H9 (cell line): ENCODE data around the gene INVS. TPM values are rescaled to one million over a fixed set of nuclear protein-coding genes. Genes with fewer than 3 reads are reported as not detected.

Source experiments
- DNase-seq: peaks from one replicate; pipeline ENCODE4 v3.0.0-alpha.2; 2017
- H2AFZ ChIP-seq: one replicate; pipeline ENCODE4 v1.6.1; 2013; ENCODE audit warnings: mild to moderate bottlenecking, low read length, control low read depth, moderate library complexity
- H2AK5ac ChIP-seq: 2 replicates; pipeline ENCODE4 v1.6.1; 2013; ENCODE audit warnings: low read length, control low read depth, mixed read lengths; ENCODE audit not compliant: insufficient read length
- H2BK120ac ChIP-seq: one replicate; pipeline ENCODE4 v1.6.1; 2013; ENCODE audit warnings: low read depth, mild to moderate bottlenecking, low read length, control low read depth, inconsistent platforms; ENCODE audit not compliant: poor library complexity, severe bottlenecking
- H2BK12ac ChIP-seq: 2 replicates; pipeline ENCODE4 v1.6.1; 2013; ENCODE audit warnings: low read length, control low read depth, mixed read lengths, low read depth; ENCODE audit not compliant: insufficient read length
- H2BK15ac ChIP-seq: 2 replicates; pipeline ENCODE4 v1.6.1; 2013; ENCODE audit warnings: low read depth, low read length, control low read depth
- H2BK20ac ChIP-seq: one replicate; pipeline ENCODE4 v1.6.1; 2013; ENCODE audit warnings: low read depth, mild to moderate bottlenecking, low read length, control low read depth, inconsistent platforms; ENCODE audit not compliant: poor library complexity, severe bottlenecking
- H2BK5ac ChIP-seq: 2 replicates; pipeline ENCODE4 v1.6.1; 2013; ENCODE audit warnings: low read length, control low read depth, mixed read lengths; ENCODE audit not compliant: insufficient read length
- H3K14ac ChIP-seq: 2 replicates; pipeline ENCODE4 v1.6.1; 2013; ENCODE audit warnings: low read length, control low read depth; ENCODE audit not compliant: insufficient read depth
- H3K18ac ChIP-seq: 2 replicates; pipeline ENCODE4 v1.6.1; 2013; ENCODE audit warnings: low read depth, mild to moderate bottlenecking, mixed read lengths, low read length, control low read depth; ENCODE audit not compliant: insufficient read length
- H3K23ac ChIP-seq: 2 replicates; pipeline ENCODE4 v1.6.1; 2013; ENCODE audit warnings: low read length, control low read depth, mixed read lengths, low read depth; ENCODE audit not compliant: insufficient read length
- H3K23me2 ChIP-seq: 2 replicates; pipeline ENCODE4 v1.6.1; 2013; ENCODE audit warnings: low read depth, mild to moderate bottlenecking, mixed read lengths, low read length, control low read depth; ENCODE audit not compliant: insufficient read length, poor library complexity, severe bottlenecking
- H3K27ac ChIP-seq: 2 replicates; pipeline ENCODE4 v1.5.1; 2013; ENCODE audit warnings: low read length, control low read depth, mixed read lengths, low read depth; ENCODE audit not compliant: insufficient read length
- H3K27me3 ChIP-seq: 2 replicates; pipeline ENCODE4 v1.6.1; 2013; ENCODE audit warnings: low read length, control low read depth, inconsistent platforms; ENCODE audit not compliant: insufficient read depth
- H3K4ac ChIP-seq: 2 replicates; pipeline ENCODE4 v1.6.1; 2013; ENCODE audit warnings: low read depth, mild to moderate bottlenecking, control low read depth, inconsistent platforms, low read length, moderate library complexity
- H3K4me1 ChIP-seq: 2 replicates; pipeline ENCODE4 v1.6.1; 2013; ENCODE audit warnings: low read length, control low read depth, inconsistent platforms; ENCODE audit not compliant: insufficient read depth
- H3K4me2 ChIP-seq: 2 replicates; pipeline ENCODE4 v1.6.1; 2013; ENCODE audit warnings: low read length, control low read depth, mixed read lengths; ENCODE audit not compliant: insufficient read length, insufficient read depth
- H3K56ac ChIP-seq: 2 replicates; pipeline ENCODE4 v1.6.1; 2013; ENCODE audit warnings: low read depth, mild to moderate bottlenecking, mixed read lengths, low read length, control low read depth; ENCODE audit not compliant: insufficient read length
- H3K79me1 ChIP-seq: 2 replicates; pipeline ENCODE4 v1.6.1; 2013; ENCODE audit warnings: low read depth, mild to moderate bottlenecking, moderate library complexity, low read length, control low read depth, inconsistent platforms; ENCODE audit not compliant: insufficient read depth, poor library complexity, severe bottlenecking
- H3K79me2 ChIP-seq: 2 replicates; pipeline ENCODE4 v1.6.1; 2013; ENCODE audit warnings: low read length, control low read depth, inconsistent platforms; ENCODE audit not compliant: insufficient read depth
- H3K9ac ChIP-seq: 2 replicates; pipeline ENCODE4 v1.6.1; 2013; ENCODE audit warnings: low read length, control low read depth, mixed read lengths; ENCODE audit not compliant: insufficient read length; ENCODE audit errors: extremely low read depth
- H3K9me3 ChIP-seq: one replicate; pipeline ENCODE4 v1.6.1; 2013; ENCODE audit warnings: low read depth, low read length, inconsistent platforms; ENCODE audit not compliant: control insufficient read depth
- H3T11ph ChIP-seq: one replicate; pipeline ENCODE4 v1.6.1; 2013; ENCODE audit warnings: mild to moderate bottlenecking, low read length, control low read depth, inconsistent platforms
- H4K20me1 ChIP-seq: one replicate; pipeline ENCODE4 v1.6.1; 2013; ENCODE audit not compliant: control insufficient read depth, insufficient read length, insufficient read depth
- H4K5ac ChIP-seq: 2 replicates; pipeline ENCODE4 v1.6.1; 2013; ENCODE audit warnings: low read depth, mild to moderate bottlenecking, mixed read lengths, low read length, control low read depth; ENCODE audit not compliant: insufficient read length
- H4K8ac ChIP-seq: replicated peaks from 2 replicates; pipeline ENCODE4 v1.6.1; 2013; ENCODE audit warnings: low read length, control low read depth, mixed read lengths, low read depth; ENCODE audit not compliant: insufficient read length
- H4K91ac ChIP-seq: 2 replicates; pipeline ENCODE4 v1.6.1; 2013; ENCODE audit warnings: low read depth, mild to moderate bottlenecking, moderate library complexity, mixed read lengths, low read length, control low read depth; ENCODE audit not compliant: insufficient read length
- H3K27ac Mint-ChIP-seq, 3 experiments: 2 replicates in 2 of 3; 3 replicates in 1 of 3; pipeline ENCODE4 v1.8.0; 2020 to 2021; ENCODE audit warnings: mixed read lengths in 3 of 3, mild to moderate bottlenecking in 1 of 3, moderate library complexity in 1 of 3
- H3K27me3 Mint-ChIP-seq: 2 replicates; pipeline ENCODE4 v1.8.0; 2021; ENCODE audit warnings: low read depth, mild to moderate bottlenecking, moderate library complexity, mixed read lengths
- H3K36me3 Mint-ChIP-seq, 3 experiments: 2 replicates in 2 of 3; 3 replicates in 1 of 3; pipeline ENCODE4 v1.8.0; 2020 to 2021; ENCODE audit warnings: low read depth in 3 of 3, mixed read lengths in 3 of 3; ENCODE audit not compliant: insufficient read depth in 1 of 3
- H3K4me1 Mint-ChIP-seq, 2 experiments: 2 replicates each; pipeline ENCODE4 v1.8.0; 2020; ENCODE audit warnings: mixed read lengths in 2 of 2
- H3K4me3 Mint-ChIP-seq, 2 experiments: 2 replicates in 1 of 2; 3 replicates in 1 of 2; pipeline ENCODE4 v1.8.0; 2020 to 2021; ENCODE audit warnings: mild to moderate bottlenecking in 2 of 2, mixed read lengths in 2 of 2, moderate library complexity in 1 of 2
- H3K9me3 Mint-ChIP-seq, 2 experiments: 2 replicates in 1 of 2; 3 replicates in 1 of 2; pipeline ENCODE4 v1.8.0; 2020; ENCODE audit warnings: mild to moderate bottlenecking in 2 of 2, mixed read lengths in 2 of 2, moderate library complexity in 1 of 2
- CTCF ChIP-seq: fragments of 200-600 bp; sonication (generic); conservative IDR thresholded peaks from 3 replicates; pipeline ENCODE4 v1.8.0; 2021; ENCODE audit warnings: antibody characterized with exemption, mild to moderate bottlenecking
- WGBS: extraction: QIAGEN DNeasy Blood & Tissue Kit; methylation state at CpG from one replicate; pipeline ENCODE4 v1.1.7; 2013; ENCODE audit warnings: missing lambda C conversion rate, low lambda C conversion rate, mixed read lengths; ENCODE audit not compliant: insufficient read length; ENCODE audit errors: extremely low coverage; 5-methylcytosine and 5-hydroxymethylcytosine counted together
- total RNA-seq: library from RNA; stranded (reverse); gene quantifications from 2 replicates; pipeline ENCODE4 v1.2.1, GENCODE V29; 2021

The INVS gene
- total RNA-seq, 1 experiment from 2014 or later = 7.5 TPM

GRCh38 chr9:100106616-100107015 lies 7.6 kb downstream of the INVS start:
- no peak overlapping the region for H4K91ac ChIP-seq
- no peak overlapping the region for H3K14ac ChIP-seq
- H4K8ac ChIP-seq = no peak overlapping the region
- no peak overlapping the region for H2BK20ac ChIP-seq
- no peak overlapping the region for H3K23ac ChIP-seq
- no peak overlapping the region for H3K27ac Mint-ChIP-seq
- H3K36me3 Mint-ChIP-seq = peaks cover 0 to 6% (median 0%) of the 10 kb centered on the region in 3 experiments; a peak in 1 of 7 replicates
- DNase-seq = no peak
- H3K4me1 Mint-ChIP-seq = peaks cover 14 to 15% of the 10 kb centered on the region in 2 experiments
- H3K9me3 ChIP-seq = no peaks in the 10 kb centered on the region
- no peak overlapping the region for H3K4me2 ChIP-seq
- H3K4me3 Mint-ChIP-seq = no peak overlapping the region
- no peak for TF ChIP-seq CTCF
- no peak overlapping the region for H2AFZ ChIP-seq
- no peaks in the 10 kb centered on the region for H3K23me2 ChIP-seq
- no peak overlapping the region for H2BK5ac ChIP-seq
- no peaks in the 10 kb centered on the region for H3K9me3 Mint-ChIP-seq
- no peak overlapping the region for H2AK5ac ChIP-seq
- H3K18ac ChIP-seq = no peak overlapping the region
- no peak overlapping the region for H2BK120ac ChIP-seq
- H2BK12ac ChIP-seq = no peak overlapping the region
- no peaks in the 10 kb centered on the region for H4K20me1 ChIP-seq
- H3K9ac ChIP-seq = no peak overlapping the region
- H3T11ph ChIP-seq = no peak overlapping the region
- no peak overlapping the region for H3K27ac ChIP-seq
- H3K4ac ChIP-seq = no peak overlapping the region
- WGBS = no CpG with 5 or more reads among the region's 2 CpGs
- H3K79me1 ChIP-seq = no peaks in the 10 kb centered on the region
- H3K27me3 ChIP-seq = no peaks in the 10 kb centered on the region
- no peak overlapping the region for H2BK15ac ChIP-seq
- no peaks in the 10 kb centered on the region for H3K79me2 ChIP-seq
- H3K27me3 Mint-ChIP-seq = no peaks in the 10 kb centered on the region
- no peaks in the 10 kb centered on the region for H3K4me1 ChIP-seq
- no peak overlapping the region for H3K56ac ChIP-seq
- no peak overlapping the region for H4K5ac ChIP-seq
